NCI-H2107 treated with DMSO at 0.1 percent for 48 hours (cell line): ENCODE results near the gene NPL.

ENCODE experiments used
- DNase-seq: peaks from one replicate; lab custom pipeline; 2025; ENCODE audit not compliant: unreplicated experiment; lab: John Stamatoyannopoulos, UW

NPL gene, protein sequence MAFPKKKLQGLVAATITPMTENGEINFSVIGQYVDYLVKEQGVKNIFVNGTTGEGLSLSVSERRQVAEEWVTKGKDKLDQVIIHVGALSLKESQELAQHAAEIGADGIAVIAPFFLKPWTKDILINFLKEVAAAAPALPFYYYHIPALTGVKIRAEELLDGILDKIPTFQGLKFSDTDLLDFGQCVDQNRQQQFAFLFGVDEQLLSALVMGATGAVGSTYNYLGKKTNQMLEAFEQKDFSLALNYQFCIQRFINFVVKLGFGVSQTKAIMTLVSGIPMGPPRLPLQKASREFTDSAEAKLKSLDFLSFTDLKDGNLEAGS

DNA sequence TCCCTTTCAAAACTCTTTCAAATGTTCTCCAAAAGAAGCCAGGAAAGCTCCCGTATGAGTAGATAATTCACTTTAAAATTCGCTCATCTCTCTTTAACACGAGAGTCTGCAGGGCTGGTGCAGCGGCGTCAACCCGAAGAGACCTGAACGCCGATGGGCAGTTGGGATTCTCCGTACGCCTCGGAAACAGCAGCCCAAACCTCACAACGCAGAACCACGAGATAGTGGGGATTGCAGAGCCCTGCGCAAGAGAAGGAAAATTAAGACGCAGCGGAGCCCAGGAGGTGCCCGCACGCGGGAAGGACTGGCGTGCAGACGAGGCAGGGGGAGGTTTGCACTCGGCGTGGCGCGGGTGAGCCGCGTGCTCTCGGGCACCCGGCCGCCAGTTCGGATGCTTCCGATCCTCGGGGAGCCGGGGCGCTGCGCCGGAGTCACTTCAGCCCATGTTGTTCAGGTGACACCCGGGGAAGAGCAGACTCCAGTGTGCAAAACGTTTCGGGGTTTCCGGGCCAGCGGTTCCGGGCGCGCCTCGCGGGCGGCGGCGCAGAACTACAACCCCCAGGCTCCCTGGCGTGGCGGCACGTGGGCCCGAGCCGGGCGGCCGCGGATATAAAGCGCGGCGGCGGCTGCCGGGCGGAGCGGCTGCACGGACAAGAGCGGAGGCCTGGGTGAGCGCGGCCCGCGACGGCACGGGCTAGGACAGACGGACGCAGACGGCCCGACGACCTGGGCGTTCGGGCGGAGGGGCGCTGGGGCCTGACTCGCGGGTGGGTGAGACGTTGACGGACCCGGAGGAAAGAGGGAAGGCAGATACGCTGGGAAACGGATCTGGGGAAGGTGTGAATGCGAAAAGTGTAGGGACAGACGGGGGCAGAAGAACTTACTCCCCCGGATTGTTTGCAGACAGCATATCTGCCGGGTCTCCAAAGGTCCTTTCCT, at the start of gene NPL:
Gene NPL, plus strand, starts transcription at position 636 of the 939 bp plus-strand sequence. CDS start 4,599 bp downstream, outside the sequence.
- peak; percentile 39 for DNase-seq

DNA sequence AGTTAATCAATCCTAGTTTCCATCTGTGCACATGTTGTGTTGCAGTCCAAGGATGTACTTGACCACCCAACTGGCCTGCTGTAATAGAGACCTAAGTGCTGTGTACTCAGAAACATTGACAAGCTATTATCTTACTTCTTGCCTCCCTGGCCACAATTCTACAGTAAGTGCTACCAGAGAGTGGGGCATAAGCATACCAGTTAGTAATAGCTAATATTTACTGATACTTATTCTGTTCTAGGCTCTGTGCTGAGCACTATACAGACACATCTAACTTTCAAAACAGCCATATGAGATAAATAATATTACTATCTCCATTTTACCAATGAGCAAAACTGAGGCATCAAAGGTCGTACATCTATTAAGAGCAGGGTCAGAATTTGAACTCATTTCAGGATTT, 49.5 kb upstream of the NPL start:
- DNase-seq: no peak

- no peak for DNase-seq
These were observed 46.8 kb upstream of the NPL start for GRCh38 chr1:182742780-182743179.

DNA sequence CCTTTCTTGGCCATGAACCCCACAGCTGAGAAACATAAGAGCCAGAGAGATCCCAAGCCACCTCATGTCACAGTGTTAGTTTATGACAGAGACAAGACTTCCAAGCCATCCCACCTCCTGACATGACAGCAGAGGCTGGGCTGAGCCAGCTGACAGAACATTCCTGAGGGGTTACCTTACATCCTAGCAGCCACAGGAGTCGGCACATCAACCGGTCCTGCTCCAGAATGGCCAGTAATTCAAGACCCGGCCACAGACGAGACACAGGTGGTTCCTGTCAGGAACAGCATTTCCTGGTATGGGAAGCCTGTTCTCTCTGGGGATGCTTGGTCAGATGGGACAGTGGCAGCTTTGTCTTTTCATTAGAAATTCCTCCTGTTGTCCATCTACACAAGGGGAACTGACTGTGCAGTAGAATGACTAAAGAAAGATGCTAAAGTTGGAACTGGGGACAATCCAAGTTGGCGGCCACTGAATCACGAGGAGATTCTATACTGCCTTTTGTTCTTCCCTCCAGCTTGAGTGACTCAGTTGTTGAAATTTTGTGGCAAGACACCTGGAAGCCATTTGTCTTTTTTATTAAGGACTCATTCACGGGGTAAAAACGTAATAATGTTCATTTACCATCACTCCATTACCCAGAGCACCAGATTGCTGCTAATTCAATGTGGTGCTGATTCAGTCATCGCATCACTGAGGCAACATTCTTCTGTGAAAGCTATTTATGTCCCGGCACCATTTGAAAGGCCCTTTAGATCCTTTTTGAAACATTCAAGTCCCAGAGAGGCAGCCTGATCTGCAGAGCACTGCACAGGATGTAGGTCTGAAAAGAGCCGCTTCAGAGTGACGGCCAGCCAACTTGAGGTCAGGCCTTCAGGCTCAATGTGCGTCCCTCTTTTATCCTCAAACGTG, 37.2 kb upstream of the NPL start:
- no peak for DNase-seq

GRCh38 chr1:182754087-182754486, 35.5 kb upstream of the NPL start:
- no peak for DNase-seq

GRCh38 chr1:182754543-182755314, 34.8 kb upstream of the NPL start:
- DNase-seq: no peak

DNA sequence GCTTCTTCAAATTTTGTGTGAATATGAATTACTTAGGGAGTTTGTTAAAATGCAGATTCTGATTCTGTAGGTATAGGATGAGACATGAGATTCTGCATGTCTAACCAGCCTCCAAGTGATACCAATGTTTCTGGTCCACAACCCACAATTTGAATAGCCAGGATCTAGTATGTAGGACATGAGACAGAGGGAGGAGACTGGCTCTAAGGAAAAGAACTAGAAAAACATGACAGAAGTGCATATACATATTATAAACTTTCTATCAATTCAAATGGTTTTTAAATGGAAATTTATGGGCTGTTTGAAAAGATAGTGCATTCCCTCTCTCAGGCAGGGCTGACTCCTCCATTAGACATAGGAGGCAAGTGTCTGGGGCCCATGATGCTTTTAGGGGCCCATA, 33.9 kb upstream of the NPL start:
- DNase-seq: no peak

- DNase-seq: no peak
These were observed 33.1 kb upstream of the NPL start for GRCh38 chr1:182756423-182756822.

- DNase-seq: no peak
These were observed 27.9 kb upstream of the NPL start for GRCh38 chr1:182761396-182762395.

DNA sequence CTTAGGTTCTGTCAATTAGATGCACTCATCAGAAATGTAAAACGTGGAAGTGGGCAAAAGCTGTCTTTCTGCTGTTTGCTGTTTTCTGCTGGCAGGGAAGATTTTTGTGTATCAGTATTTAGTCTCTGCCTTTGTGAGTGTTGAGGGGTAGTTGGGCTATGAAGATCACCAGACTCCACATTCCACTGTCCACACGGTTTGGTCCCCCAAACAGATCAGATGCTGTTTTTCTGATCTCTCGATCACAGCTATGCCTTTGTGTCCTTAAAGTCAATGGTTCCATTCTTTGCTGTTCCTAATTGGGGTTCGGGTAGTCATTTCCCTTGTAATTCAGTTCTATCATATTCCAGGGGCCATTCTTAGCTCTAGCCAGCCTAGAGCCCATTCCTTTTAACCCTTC, 27.0 kb upstream of the NPL start:
- no peak for DNase-seq

DNA sequence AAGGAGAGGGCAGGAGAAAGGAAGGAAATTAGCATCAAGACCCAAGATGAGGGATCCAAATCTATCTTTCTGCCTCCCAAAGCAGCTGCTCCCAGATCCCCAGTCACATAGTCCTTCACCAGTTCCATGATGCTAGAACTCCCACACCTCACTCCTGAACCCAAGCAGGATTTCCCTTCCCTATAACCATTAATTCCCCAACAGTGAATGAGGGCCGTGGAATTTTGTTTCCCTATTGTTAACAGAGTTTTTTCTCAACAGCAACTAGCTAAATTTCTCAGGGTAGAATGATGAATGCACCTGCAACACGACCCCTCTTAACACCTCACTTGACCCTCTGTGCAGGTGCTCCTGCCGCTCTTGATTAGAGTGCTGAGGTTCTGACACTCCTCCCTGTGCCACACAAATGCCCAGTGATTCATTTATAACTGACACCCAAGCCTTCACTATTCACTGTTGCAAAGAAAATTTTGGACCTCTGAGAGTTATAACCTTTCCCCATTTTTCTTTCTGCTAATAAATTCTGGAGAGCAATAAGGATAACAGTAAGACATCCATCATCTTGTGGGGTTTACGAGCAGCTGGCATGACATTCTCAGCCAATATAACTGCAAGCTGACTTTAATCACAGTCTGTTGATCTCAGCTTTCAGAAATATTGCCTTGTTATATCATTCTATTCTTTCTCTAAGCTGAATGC, 25.4 kb upstream of the NPL start:
- peak; percentile 71 for DNase-seq

DNA sequence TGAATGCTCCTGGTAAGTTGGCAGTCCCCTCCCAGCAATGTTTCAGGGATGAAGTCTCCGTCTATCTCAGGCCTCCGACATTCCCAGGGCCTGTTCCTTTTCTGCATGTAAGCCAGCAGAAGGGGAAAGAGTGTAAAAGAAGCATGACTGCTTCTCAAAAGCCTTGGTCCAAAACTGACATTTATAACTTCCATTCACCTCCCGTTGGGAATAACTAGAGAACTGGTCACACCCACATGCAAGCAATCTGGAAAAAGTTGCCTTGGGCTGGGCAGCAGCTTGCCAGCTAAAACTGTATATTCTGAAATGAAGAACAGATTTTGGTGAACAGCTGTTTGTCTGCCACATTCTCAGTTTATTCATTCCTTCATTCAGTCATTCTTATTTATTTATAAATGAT, 24.2 kb upstream of the NPL start:
- DNase-seq: no peak

DNA sequence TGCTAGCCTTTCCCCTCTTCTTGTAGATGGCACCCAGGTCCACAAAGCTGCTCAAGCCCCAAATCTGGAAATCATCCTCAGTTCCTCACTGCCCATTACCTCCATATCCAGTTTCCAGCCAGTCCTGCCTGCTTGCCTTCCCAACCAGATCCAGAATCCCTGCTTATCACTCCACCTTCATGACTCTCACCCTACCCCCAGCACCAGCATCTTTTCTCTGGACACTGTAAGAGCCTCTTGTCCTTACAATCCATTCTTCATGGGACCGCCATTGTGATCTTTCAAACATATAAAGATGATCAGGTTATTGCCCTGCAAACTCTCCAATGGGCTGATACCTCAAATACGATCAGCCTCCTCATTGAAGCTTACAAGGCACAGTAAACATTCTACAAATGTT, 23.5 kb upstream of the NPL start:
- DNase-seq: no peak

GRCh38 chr1:182766881-182767645, 22.5 kb upstream of the NPL start:
- no peak for DNase-seq

- no peak for DNase-seq
These were observed 20.6 kb upstream of the NPL start for GRCh38 chr1:182768963-182769362.

- no peak for DNase-seq
These were observed 19.3 kb upstream of the NPL start for GRCh38 chr1:182770232-182770631.

- no peak for DNase-seq
These were observed 18.2 kb upstream of the NPL start for GRCh38 chr1:182771187-182771984.
